ENCODE measurements around the gene TSR2.
"Not testable (repeated sequence)": the region's sequence is repeated elsewhere in the genome, so short reads cannot be mapped to it uniquely, and the experiment has no call there.

Gene TSR2

DNA sequence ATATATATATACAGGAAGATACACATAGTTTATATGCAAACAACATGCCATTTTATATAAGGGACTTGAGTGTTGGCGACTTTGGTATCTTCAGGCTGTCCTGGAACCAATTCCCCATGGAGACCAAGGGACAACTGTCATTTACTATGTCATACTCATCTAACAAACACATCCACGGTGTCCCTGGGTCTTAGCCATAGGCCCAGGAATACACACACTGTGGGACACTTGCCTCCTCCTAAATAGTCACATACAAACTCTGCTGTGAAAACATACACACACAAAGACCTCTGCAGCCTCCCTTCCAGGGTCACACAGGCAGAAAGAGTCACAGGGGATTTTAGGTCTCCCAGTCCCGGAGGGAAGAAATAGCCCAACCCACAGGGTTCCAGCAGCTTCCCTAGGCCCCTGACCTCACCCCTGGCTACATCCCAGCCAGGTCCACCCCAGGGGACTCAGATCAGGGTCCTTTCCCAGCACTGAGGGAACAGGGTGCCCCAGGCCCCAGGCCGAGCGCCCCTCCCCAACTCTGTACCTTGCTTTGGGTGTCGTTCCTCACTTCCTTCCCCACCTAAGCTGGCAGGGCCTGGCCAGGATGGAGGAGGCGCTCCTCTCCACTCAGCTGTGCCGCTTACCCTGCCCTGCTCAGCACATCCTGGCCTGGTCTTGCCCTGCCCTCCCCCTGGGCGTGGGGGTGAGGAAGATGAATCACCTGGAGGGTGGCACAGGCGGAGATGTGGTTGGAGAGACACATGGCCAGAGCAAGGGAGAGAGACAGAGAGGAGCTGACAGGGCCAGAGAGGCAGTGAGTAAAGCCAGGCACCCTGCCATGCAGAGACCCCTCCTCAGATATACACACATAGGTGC is 34.0 kb downstream of the TSR2 start:
- DNase-seq (ENCODE audit: low spot score), result no peak

DNA sequence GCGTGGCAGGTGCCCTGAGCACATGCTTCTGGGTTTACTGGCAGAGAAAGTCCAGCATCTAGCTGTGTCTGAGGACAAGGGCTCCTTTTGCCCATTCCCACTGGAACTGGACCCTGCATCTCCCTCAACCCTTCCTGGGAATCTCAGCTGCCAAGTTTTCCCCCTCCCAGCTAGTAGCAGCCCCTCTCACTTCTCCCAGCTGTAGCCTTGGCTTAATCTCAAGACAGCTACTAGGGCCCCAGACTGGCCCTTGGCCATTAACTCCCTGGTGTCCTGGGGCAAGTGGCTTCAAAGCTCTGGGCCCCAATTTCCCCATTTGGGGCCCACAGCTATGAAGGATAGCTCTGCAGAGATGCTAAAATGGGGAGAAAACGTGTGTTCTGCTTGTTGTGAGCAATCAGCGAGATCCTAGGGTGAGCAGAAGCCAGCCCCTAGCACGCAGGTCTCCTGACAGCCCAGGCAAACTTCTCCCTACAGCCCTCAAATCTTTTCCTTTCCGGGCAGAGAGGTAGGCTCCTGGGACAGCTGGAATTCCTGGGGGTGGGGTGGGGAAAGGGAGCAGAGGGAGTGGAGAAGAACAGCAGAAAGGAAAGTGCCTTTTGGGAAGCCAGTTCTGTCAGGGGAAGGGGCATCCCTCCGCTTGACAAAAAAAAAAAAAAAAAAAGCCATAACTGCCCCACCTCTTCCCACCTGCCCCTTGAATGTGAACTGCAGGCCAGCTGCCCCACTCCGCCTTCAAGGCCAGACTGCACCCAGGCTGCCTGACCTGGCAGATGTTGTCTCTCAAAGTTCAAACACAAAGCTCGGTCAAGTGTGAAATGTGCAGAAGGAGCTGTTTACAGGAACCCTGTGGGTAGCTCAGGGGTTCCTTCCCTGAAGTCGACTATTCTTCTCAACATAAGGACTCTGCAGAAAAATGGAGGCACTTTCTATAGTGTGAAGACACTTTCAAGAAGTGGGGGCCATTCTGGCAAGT is 39.2 kb downstream of the TSR2 start:
- DNase-seq (ENCODE audit: low spot score), result no peak

DNA sequence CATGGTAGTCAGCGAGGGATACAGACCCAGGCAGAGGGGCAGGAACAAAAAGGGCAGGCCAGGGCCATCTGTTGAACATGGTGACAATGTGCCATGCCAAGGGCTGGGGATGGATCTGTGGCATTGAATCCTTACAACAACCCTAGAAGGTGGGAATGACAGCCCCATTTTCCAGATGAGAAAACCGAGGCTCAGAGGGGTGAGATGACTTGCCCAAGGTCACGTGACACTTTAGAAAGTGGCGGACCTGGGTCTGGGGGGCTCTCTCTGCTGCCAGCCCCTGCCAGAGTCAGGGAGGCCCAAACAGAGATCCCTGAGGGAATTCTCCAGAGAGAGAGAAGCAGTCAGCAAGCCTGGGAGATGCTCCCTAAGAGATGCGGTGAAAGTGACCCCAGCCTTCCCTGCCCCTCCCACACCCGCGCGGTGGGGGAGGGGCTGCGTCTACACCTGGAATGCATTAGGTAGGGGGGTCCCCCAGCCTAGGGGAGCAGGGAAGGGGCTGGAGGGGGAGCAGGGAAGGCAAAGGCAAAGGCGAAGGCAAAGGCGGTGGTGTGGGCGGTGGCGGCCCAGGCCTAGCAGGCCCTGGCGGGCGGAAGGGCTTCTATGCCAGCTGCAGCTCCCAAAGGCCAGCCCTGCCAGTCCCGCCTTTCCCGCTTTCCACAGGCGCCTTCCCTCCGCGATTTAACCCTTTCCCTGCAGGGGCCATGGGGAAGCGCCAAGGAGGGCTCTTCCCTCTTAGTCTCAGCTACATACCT is 42.8 kb downstream of the TSR2 start:
- DNase-seq (ENCODE audit: low spot score), result no peak

DNA sequence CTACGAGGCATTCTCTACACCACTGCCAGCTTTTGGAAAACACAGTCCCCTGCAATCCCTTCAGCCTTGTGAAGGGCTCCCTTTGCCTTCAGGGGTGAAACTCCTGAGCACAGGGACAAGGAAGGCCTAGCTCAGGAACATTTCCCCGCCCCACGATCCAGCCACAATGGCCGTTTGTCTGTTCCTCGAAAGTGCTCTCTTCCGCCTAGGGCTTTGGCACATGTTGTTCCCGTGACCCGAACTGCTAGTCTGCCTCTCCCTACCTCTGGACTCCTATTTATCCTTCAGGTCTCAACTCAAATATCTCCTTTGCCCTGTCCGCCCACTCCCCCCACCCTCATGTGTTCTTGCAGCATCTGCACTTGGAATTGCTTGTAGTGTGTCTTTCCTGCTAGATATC is 43.7 kb downstream of the TSR2 start:
- DNase-seq (ENCODE audit: low spot score), result no peak

DNA sequence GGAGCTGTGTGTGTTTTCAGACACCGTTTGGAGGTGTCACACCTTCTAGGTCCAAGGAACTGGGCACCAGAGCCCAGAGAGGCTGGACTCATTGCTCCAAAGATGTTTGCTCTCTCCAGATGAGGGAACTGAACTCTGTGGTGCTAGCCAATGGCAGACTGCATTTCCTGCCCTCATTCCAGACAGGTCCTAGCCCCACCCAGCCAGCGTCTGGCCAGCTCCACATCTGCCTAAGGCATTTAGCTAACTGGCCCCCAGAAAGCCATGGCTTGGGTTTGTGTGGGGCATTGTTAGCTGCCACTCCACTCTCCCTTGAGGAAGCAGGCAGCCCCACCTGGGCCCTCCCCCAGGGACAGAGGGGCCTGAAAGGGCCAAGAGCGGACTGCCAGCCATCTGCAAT is 44.5 kb downstream of the TSR2 start:
- DNase-seq (ENCODE audit: low spot score), result no peak

DNA sequence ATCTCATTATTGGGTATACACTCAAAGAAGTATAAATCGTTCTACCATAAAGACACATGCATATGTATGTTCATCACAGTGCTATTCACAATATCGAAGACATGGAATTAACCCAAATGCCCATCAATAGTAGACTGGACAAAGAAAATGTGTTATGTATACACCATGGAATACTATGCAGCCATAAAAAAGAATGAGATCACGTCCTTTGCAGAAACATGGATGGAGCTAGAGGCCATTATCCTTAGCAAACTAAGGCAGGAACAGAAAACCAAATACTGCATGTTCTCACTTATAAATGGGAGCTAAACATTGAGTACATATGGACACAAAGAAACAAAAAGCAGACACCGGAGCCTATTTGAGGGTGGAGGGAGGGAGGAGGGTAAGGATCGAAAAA is 49.6 kb downstream of the TSR2 start:
- DNase-seq (ENCODE audit: low spot score), result not testable (repeated sequence)

DNA sequence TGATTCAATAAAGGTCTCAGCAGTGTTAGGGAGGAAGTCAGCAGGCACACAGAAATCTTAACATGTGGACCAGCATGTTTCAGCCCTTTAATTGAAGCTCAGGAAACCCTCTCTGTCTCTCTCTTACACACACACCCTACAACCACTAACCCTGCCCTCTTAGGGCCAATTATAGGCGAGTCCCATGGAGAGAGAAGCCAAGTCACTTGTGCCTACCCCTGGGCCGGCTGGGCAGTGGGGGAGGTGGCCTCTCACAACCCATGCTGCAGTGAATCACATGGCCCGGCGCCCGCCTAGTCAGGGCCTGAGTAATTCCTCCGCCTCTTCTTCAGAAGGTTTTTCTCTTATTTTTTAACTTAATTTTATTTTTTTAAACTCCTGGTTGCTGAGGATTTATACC is 52.1 kb downstream of the TSR2 start:
- no peak for DNase-seq (ENCODE audit: low spot score)

DNA sequence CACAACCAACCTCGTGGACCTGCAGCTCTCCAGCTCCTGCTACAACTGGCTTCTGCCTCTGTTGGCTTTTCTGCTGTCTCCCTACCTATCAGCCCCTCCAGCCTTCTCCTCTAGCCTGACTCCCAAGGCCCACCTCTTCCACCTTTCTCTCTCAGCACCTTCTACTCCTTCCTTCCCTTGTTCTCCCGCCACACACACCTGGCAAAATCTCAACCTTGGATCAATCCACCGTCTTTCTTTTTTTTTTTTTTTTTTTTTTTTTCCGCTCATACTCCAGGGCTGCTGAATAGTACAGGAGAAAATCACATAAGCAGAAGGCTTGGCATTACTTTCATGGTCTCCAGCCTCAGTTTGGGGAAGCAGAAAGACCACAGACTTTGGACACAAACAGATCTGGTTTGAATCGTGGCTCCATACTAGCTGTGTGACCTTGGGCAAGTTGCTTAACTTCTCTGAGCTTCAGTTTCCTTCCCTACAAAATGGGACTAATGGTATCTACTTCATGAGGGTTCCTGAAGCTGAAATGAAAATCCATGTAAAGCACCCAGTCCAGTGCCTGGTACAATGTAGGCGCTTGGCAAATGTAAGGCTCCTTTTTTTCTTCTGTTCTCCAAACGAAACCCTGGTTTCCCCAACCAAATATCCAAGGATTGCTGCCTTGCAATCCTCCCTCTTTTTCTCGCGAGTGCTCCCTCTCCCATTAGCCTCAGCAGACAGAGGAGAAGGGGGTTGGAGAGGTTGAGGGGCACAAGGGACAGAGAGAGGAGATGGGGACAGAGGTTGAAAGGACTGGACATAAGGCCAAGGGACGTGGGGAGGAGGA is 54.2 kb downstream of the TSR2 start:
- no peak for DNase-seq (ENCODE audit: low spot score)
